Adrenal gland (tissue), 5 donors: ENCODE measurements around the gene DPP9.

ENCODE experiments used
- POLR2A ChIP-seq, 2 donors: fragments of 450-650 bp; IDR thresholded peaks; one replicate each; pipeline ENCODE4 v1.6.1; 2017; ENCODE audit warnings: antibody characterized with exemption in 2 of 2, mild to moderate bottlenecking in 2 of 2, moderate library complexity in 1 of 2
- TF ChIP-seq, protein P1 (sequence below), 6 experiments: fragments of 450-650 bp in 4 of 6; fragments of 200-600 bp in 2 of 6; sonication (generic) in 1 of 6; IDR thresholded peaks; 1 replicate in 5 of 6; 2 replicates in 1 of 6; pipeline versions ENCODE4 v1.5.1 to v1.8.0; 2016 to 2021; ENCODE audit warnings: antibody characterized with exemption in 6 of 6, mild to moderate bottlenecking in 2 of 6, moderate library complexity in 1 of 6
- donor health status: DM: no; HTN: no; CAD: no.

DNA sequence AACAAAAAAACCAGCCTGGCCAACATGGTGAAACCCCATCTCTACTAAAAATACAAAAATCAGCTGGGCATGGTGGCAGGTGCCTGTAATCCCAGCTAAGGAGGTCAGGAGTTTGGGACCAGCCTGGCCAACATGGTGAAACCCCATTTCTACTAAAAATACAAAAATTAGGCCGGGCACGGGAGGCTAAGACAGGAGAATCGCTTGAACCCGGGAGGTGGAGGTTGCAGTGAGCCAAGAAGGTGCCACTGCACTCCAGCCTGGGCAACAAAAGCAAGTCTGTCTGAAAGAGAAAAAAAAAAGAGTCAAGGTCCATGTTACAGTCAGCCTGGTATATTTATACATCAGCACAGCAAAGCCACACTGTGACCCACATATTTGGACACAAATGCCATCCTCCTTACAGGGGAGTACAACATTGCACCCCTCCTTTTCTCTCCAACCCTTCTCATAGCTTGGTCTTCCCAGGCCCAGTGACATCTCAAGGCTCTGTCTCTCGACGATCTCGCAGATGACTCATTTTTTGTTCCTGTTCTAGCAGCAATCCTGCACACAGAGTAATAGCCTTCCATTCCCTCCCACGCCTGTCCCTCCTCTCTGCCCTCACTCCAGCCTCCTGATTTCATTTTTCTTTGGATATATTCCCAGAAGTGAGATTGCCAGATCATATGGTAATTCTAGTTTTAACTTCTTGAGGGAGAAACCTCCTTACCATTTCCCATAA lies 21.0 kb upstream of the DPP9 start:
- TF ChIP-seq, protein P1, sequence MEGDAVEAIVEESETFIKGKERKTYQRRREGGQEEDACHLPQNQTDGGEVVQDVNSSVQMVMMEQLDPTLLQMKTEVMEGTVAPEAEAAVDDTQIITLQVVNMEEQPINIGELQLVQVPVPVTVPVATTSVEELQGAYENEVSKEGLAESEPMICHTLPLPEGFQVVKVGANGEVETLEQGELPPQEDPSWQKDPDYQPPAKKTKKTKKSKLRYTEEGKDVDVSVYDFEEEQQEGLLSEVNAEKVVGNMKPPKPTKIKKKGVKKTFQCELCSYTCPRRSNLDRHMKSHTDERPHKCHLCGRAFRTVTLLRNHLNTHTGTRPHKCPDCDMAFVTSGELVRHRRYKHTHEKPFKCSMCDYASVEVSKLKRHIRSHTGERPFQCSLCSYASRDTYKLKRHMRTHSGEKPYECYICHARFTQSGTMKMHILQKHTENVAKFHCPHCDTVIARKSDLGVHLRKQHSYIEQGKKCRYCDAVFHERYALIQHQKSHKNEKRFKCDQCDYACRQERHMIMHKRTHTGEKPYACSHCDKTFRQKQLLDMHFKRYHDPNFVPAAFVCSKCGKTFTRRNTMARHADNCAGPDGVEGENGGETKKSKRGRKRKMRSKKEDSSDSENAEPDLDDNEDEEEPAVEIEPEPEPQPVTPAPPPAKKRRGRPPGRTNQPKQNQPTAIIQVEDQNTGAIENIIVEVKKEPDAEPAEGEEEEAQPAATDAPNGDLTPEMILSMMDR (IDR thresholded peaks at IDR 0.05), result no peak
- TF ChIP-seq POLR2A (IDR thresholded peaks at IDR 0.05), result peak in 1 of 2 donors; percentile 67
